Esophagus squamous epithelium (tissue), 5 donors: ENCODE measurements around the gene PADI3. TPM values are rescaled to one million over a fixed set of nuclear protein-coding genes. Genes with fewer than 3 reads are reported as not detected.
A peak's percentile ranks its signal among the peaks of the same experiment; 100 is the strongest.

Experiments
- DNase-seq: peaks from one replicate; lab custom pipeline; 2025; lab: John Stamatoyannopoulos, UW
- H3K27ac ChIP-seq, 4 donors: fragments of 200-600 bp; sonication (generic); one replicate each; pipeline ENCODE4 v1.5.1; 2016 to 2019; ENCODE audit warnings: mild to moderate bottlenecking in 1 of 4
- H3K27me3 ChIP-seq, 4 donors: fragments of 200-600 bp; sonication (generic); 1 replicate in 3 of 4; 2 replicates in 1 of 4; pipeline versions ENCODE4 v1.5.1 to v1.6.0; 2017 to 2021; ENCODE audit warnings: antibody characterized with exemption in 1 of 4
- H3K36me3 ChIP-seq, 3 donors: fragments of 200-600 bp; sonication (generic); one replicate each; pipeline ENCODE4 v1.5.1; 2016 to 2019
- H3K4me1 ChIP-seq, 3 donors: fragments of 200-600 bp; sonication (generic); one replicate each; pipeline ENCODE4 v1.5.1; 2017 to 2019
- H3K4me3 ChIP-seq, 4 donors: fragments of 200-600 bp; sonication (generic); 1 replicate in 3 of 4; 2 replicates in 1 of 4; pipeline ENCODE4 v1.5.1; 2016 to 2019; ENCODE audit warnings: mild to moderate bottlenecking in 2 of 4, moderate library complexity in 1 of 4
- H3K9me3 ChIP-seq, 3 donors: fragments of 200-600 bp; sonication (generic); one replicate each; pipeline ENCODE4 v1.5.1; 2016 to 2019
- POLR2A ChIP-seq, 4 donors: fragments of 450-650 bp; IDR thresholded peaks; one replicate each; pipeline ENCODE4 v1.6.1; 2017; ENCODE audit warnings: antibody characterized with exemption in 4 of 4, mild to moderate bottlenecking in 4 of 4, moderate library complexity in 3 of 4
- WGBS, 2 donors: methylation state at CpG; one replicate each; pipeline ENCODE4 v1.1.5; 2018; 5-methylcytosine and 5-hydroxymethylcytosine counted together
- intact Hi-C: fragments of 100-400 bp; cut with DNase I; formaldehyde crosslinking; loops from one replicate; pipeline ENCODE4 v1.15.0; 2022
- total RNA-seq, 4 donors: library from RNA; depleted of rRNA; stranded (reverse); fragments of >200 nt; gene quantifications; one replicate each; pipeline ENCODE4 v1.1.0, GENCODE V29; 2016
- TF ChIP-seq, protein P1 (sequence below), 6 experiments: fragments of 450-650 bp in 4 of 6; fragments of 200-600 bp in 2 of 6; sonication (generic) in 2 of 6; IDR thresholded peaks; one replicate each; pipeline ENCODE4 v1.5.1; 2016 to 2019; ENCODE audit warnings: antibody characterized with exemption in 6 of 6, mild to moderate bottlenecking in 4 of 6, moderate library complexity in 4 of 6
- donor health status: DM: yes; HTN: yes; CAD: no.

Gene PADI3
- total RNA-seq, 4 donors from 2014 or later, result 0.64 to 9.9 (median 2.3) TPM

DNA sequence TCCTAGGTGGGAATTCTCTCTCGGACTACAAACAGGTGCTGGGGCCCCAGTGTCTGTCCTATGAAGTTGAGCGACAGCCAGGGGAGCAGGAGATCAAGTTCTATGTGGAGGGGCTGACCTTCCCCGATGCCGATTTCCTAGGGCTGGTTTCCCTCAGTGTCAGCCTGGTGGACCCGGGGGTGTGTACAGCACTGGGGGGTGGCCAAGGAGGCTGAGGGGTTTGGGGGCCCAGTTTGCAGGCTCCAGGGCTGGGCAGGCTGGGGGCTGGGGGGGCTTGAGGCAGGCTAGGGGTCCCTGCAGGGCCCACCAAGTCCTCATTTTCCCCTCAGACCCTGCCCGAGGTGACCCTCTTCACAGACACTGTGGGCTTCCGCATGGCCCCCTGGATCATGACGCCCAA is 20.3 kb upstream of the PADI3 start:
- Histone ChIP-seq H3K9me3 (no peaks in the 10 kb centered on the region), H3K27ac (peak overlapping the region; percentile 19 to 81 (median 76)), H3K4me1 (peaks cover 18 to 97% (median 19%) of the 10 kb centered on the region in 3 donors), H3K4me3 (no peak overlapping the region), H3K36me3 (peaks cover 0 to 1% (median 0%) of the 10 kb centered on the region in 3 donors), H3K27me3 (peaks cover 0 to 12% (median 0%) of the 10 kb centered on the region in 4 donors)
- no peak for TF ChIP-seq POLR2A (IDR thresholded peaks at IDR 0.05)
- TF ChIP-seq, protein P1, sequence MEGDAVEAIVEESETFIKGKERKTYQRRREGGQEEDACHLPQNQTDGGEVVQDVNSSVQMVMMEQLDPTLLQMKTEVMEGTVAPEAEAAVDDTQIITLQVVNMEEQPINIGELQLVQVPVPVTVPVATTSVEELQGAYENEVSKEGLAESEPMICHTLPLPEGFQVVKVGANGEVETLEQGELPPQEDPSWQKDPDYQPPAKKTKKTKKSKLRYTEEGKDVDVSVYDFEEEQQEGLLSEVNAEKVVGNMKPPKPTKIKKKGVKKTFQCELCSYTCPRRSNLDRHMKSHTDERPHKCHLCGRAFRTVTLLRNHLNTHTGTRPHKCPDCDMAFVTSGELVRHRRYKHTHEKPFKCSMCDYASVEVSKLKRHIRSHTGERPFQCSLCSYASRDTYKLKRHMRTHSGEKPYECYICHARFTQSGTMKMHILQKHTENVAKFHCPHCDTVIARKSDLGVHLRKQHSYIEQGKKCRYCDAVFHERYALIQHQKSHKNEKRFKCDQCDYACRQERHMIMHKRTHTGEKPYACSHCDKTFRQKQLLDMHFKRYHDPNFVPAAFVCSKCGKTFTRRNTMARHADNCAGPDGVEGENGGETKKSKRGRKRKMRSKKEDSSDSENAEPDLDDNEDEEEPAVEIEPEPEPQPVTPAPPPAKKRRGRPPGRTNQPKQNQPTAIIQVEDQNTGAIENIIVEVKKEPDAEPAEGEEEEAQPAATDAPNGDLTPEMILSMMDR (IDR thresholded peaks at IDR 0.05), result no peak
- intact Hi-C loops, result no loop called here
- DNase-seq, result no peak
- WGBS, 2 donors, result 71 to 88% methylated on average over 1 of the region's 8 CpGs

DNA sequence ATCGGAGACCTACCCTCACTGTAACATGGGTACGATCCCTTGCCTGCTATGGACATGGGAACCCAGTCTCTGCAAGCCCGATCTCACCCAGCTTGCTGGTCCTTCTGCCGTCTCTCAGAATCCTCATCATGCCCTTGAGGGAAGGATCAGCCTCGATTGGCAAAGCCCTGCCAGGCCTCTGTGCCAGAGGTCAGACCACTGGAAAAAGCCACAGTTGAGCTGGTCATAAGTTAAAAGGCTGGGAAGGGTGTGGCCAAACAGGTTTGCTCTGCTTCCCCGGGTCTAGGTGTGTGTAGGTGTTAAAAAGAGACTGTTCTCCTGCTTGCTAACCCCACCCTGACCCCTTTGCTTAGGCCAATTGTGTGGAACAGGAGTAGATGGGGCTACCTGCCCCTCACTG is 19.5 kb upstream of the PADI3 start:
- 27 to 67% methylated on average over 1 of the region's 6 CpGs for whole genome bisulfite sequencing, 2 donors
- peaks cover 18 to 98% (median 23%) of the 10 kb centered on the region in 3 donors for H3K4me1 ChIP-seq
- H3K9me3 ChIP-seq, result no peaks in the 10 kb centered on the region
- no peak for TF ChIP-seq POLR2A (IDR thresholded peaks at IDR 0.05)
- TF ChIP-seq, protein P1 (IDR thresholded peaks at IDR 0.05), result no peak
- intact Hi-C loops, result no loop called here
- H3K27me3 ChIP-seq, result peaks cover 0 to 6% (median 0%) of the 10 kb centered on the region in 4 donors
- peak overlapping the region; percentile 32 to 81 (median 76) for H3K27ac ChIP-seq
- no peak overlapping the region for H3K4me3 ChIP-seq
- DNase-seq, result no peak
- H3K36me3 ChIP-seq, result no peaks in the 10 kb centered on the region

DNA sequence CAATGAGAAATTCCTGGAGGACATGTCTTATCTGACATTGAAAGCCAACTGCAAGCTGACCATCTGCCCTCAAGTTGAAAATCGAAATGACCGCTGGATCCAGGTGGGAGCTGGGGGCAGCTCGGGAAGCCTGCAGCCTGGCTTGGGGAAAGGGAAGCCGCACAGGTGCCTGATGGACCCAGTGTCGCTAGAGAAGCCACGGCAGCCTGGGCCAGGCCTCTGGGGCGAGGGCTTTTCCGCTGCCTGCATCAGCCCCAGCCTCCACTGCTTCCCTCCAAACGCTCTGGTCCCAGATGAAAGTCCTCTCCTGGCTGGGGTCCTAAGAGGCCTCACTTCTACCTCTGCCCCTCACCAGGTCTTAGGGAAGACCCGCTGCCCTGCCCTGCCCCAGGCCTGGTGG is 18.8 kb upstream of the PADI3 start:
- DNase-seq, result no peak
- intact Hi-C loops, result no loop called here
- H3K4me3 ChIP-seq, result no peak overlapping the region
- TF ChIP-seq, protein P1 (IDR thresholded peaks at IDR 0.05), result no peak
- no peak for TF ChIP-seq POLR2A (IDR thresholded peaks at IDR 0.05)
- WGBS, 2 donors, result 81 to 90% methylated on average over 2 to 7 of the region's 10 CpGs
- H3K9me3 ChIP-seq, result no peaks in the 10 kb centered on the region
- peaks cover 0 to 6% (median 0%) of the 10 kb centered on the region in 4 donors for H3K27me3 ChIP-seq
- no peaks in the 10 kb centered on the region for H3K36me3 ChIP-seq
- peaks cover 18 to 95% (median 23%) of the 10 kb centered on the region in 3 donors for H3K4me1 ChIP-seq
- peak overlapping the region in 3 of 4 donors; percentile 72 to 81 (median 80) for H3K27ac ChIP-seq

DNA sequence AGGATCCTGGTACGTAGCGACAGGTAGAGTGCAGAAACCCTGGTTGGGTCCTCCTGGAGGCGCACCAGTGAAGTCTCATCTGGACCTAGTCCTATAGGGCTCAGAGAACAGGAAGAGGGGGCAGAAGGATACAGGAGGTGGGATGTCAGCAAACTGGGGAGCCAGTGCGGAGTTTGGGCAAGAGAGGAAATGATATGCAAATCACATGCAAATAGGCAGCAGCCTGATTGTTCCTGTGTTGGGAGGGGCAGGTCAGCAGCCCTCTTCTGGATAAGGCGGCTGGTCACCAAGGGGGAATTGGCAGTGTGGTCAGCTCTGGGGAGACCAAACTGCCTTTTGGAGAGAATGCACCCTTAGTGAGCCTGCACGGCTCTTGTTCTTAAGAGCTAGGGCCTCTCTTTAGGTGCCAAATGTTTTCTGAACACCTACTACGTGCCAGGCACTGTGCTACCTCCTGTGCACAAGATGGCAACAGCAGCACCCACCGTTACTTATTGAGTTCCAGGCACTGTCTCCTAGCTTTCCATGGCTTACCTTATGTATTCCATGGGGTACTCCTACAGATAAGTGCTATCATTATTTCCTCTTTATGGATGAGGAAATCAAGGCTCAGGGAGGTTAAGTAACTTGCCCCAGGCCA is 18.1 kb upstream of the PADI3 start:
- Histone ChIP-seq H3K4me1 (peaks cover 18 to 88% (median 23%) of the 10 kb centered on the region in 3 donors), H3K9me3 (no peaks in the 10 kb centered on the region), H3K36me3 (no peaks in the 10 kb centered on the region), H3K27me3 (peaks cover 0 to 6% (median 0%) of the 10 kb centered on the region in 4 donors), H3K27ac (peak overlapping the region in 3 of 4 donors; percentile 81 to 88 (median 86)), H3K4me3 (no peak overlapping the region)
- DNase-seq, result no peak
- no peak for TF ChIP-seq POLR2A (IDR thresholded peaks at IDR 0.05)
- TF ChIP-seq, protein P1 (IDR thresholded peaks at IDR 0.05), result no peak
- WGBS, 2 donors, result 56 to 88% methylated on average over 3 to 8 of the region's 8 CpGs
- intact Hi-C loops, result no loop called here
